ENCODE data around the gene SRSF10. TPM values are rescaled to one million over a fixed set of nuclear protein-coding genes. Genes with fewer than 3 reads are reported as not detected.
A peak's percentile ranks its signal among the peaks of the same experiment; 100 is the strongest.
"Not testable (repeated sequence)": the region's sequence is repeated elsewhere in the genome, so short reads cannot be mapped to it uniquely, and the experiment has no call there.

SRSF10 gene
- polyA plus RNA-seq, 1 donor (not counting 4 experiments of a cell fraction or from before 2014, with no cell fraction given), result 116 TPM

DNA sequence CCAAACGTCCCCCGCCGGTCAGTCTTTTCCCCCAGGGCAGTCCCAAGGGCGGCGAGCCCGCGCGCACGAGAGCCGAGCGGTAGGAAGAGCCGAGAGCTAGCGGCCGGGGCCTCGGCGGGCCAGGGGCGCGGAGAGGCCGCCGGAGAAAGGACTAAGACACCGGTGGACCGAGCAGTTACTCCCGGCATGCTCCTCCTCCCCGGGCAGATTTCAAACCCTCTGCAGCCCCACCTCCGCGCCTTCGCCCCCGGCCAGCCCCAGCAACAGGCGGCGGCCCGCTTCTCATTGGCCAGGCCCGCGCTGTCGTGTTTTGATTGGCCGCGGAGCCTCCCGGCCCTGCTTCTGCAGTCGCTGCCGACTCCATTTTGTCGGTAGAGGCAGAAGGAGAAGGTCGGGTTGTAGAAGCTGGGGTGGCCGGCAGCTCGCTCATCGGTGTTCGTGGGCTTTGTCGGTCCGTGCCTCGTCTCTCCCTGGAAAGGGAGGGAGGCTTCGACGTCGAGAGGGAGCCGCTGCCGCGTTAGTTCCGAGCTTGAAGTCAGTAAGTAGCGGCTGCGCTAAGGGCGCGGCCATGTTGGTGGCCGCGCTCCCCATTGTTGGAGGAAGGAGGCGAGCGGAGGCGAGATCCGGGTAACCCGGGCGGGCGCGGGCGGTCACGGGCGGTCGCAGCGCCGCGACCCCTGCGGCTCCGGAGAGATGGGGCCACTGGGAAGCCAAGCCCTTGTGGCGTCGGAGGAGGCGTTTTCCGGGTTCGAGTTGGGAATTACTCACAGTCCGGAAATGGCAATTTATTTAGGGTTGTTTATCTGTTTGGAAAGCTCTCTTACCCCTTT lies 20.5 kb downstream of the SRSF10 start, which contains the start of gene PNRC2:
Gene PNRC2, plus strand, starts transcription at position 368 of the 830 bp plus-strand sequence. CDS start 1,630 bp downstream, outside the sequence.
- H2AFZ ChIP-seq (ENCODE audit: control insufficient read depth, low read length), result peak within 1 kb of the TSS; percentile 65
- no peaks in the 10 kb centered on the region for H3K9me3 ChIP-seq (ENCODE audit: control insufficient read depth, low read depth, low read length)
- H3K9ac ChIP-seq (ENCODE audit: control insufficient read depth, extremely low read depth, insufficient read depth, low read length), result peak within 1 kb of the TSS; percentile 99
- H3K27me3 ChIP-seq (ENCODE audit: control insufficient read depth, extremely low read depth, insufficient read depth, low read length), result no peaks in the 10 kb centered on the region
- TF ChIP-seq, protein P1, sequence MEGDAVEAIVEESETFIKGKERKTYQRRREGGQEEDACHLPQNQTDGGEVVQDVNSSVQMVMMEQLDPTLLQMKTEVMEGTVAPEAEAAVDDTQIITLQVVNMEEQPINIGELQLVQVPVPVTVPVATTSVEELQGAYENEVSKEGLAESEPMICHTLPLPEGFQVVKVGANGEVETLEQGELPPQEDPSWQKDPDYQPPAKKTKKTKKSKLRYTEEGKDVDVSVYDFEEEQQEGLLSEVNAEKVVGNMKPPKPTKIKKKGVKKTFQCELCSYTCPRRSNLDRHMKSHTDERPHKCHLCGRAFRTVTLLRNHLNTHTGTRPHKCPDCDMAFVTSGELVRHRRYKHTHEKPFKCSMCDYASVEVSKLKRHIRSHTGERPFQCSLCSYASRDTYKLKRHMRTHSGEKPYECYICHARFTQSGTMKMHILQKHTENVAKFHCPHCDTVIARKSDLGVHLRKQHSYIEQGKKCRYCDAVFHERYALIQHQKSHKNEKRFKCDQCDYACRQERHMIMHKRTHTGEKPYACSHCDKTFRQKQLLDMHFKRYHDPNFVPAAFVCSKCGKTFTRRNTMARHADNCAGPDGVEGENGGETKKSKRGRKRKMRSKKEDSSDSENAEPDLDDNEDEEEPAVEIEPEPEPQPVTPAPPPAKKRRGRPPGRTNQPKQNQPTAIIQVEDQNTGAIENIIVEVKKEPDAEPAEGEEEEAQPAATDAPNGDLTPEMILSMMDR (optimal IDR thresholded peaks at IDR 0.05 in 1 of 3, IDR thresholded peaks at IDR 0.05 in 1 of 3, conservative IDR thresholded peaks at IDR 0.05 in 1 of 3; ENCODE audit: extremely low read depth in 1 of 3, insufficient read depth in 2 of 3, low read length in 3 of 3), result no peak
- TF ChIP-seq EZH2 (IDR thresholded peaks at IDR 0.05; ENCODE audit: low read length), result no peak
- H3K79me2 ChIP-seq (ENCODE audit: control insufficient read depth, insufficient read depth, low read length), result peaks cover 20% of the 10 kb centered on the region
- dilution Hi-C loops (cut with MboI; ENCODE audit: extremely low pct_ligation_motif_present, low sequenced_read_pairs), result no loop called here
- peak within 1 kb of the TSS; percentile 88 to 98 (median 89) for H3K4me3 ChIP-seq (ENCODE audit: control insufficient read depth in 2 of 3, extremely low read depth in 1 of 3, insufficient read depth in 2 of 3, low read depth in 1 of 3, low read length in 3 of 3)
- H3K4me2 ChIP-seq (ENCODE audit: control insufficient read depth, extremely low read depth, insufficient read depth, low read depth, low read length), result peak within 1 kb of the TSS; percentile 96
- peaks cover 40% of the 10 kb centered on the region for H3K4me1 ChIP-seq (ENCODE audit: control insufficient read depth, extremely low read depth, insufficient read depth, low read length)
- H3K27ac ChIP-seq (ENCODE audit: control insufficient read depth, insufficient read depth, low read length), result peak within 1 kb of the TSS; percentile 99
- no peaks in the 10 kb centered on the region for H3K9me1 ChIP-seq (ENCODE audit: control insufficient read depth, extremely low read depth, insufficient read depth, low read length)
- peaks cover 0 to 3% of the 10 kb centered on the region in 2 experiments for H3K36me3 ChIP-seq (ENCODE audit: control insufficient read depth in 2 of 2, extremely low read depth in 1 of 2, insufficient read depth in 2 of 2, low read length in 2 of 2)
- DNase-seq (ENCODE audit: low read depth, low spot score) (peak; percentile 59), FAIRE-seq (no peak)
- H4K20me1 ChIP-seq (ENCODE audit: control insufficient read depth, extremely low read depth, insufficient read depth, low read length), result peaks cover 3% of the 10 kb centered on the region

DNA sequence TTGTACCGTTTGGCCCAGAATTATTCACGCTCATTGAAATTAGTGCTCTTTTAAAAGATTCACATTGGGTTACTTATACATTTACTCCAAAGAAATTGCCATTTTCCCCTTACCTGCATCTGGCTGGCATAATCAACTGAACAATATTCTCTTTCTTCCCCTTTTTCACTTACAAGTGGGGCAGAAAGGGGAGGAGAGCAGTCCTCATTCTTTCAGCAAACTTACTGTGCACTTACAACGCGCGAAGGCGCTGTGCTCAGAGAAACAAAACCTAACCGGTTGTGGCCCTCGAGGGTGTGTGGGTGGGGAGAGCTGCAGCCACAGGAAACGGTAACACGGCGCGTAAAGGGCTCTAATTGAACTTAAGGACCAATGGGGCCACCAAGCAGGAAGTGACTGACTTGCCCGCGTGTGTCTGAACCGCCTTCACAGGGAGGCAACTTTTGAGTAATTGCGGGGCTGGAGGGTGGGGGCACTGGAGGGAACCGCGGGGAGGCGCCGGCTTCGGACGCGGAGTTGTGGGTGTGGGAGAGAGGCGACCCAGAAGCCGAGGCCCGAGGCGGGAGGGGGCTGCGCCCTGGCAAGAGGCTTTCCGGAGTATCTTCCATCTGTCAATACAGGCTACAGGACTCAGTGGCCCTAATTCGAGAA lies 21.2 kb downstream of the SRSF10 start:
- Histone ChIP-seq H3K36me3 (ENCODE audit: control insufficient read depth in 2 of 2, extremely low read depth in 1 of 2, insufficient read depth in 2 of 2, low read length in 2 of 2) (peaks cover 0 to 3% of the 10 kb centered on the region in 2 experiments), H3K4me1 (ENCODE audit: control insufficient read depth, extremely low read depth, insufficient read depth, low read length) (peaks cover 45% of the 10 kb centered on the region), H3K27me3 (ENCODE audit: control insufficient read depth, extremely low read depth, insufficient read depth, low read length) (no peaks in the 10 kb centered on the region), H2AFZ (ENCODE audit: control insufficient read depth, low read length) (peak overlapping the region; percentile 34), H3K9ac (ENCODE audit: control insufficient read depth, extremely low read depth, insufficient read depth, low read length) (peak overlapping the region; percentile 99), H3K4me3 (ENCODE audit: control insufficient read depth in 2 of 3, extremely low read depth in 1 of 3, insufficient read depth in 2 of 3, low read depth in 1 of 3, low read length in 3 of 3) (peak overlapping the region; percentile 79 to 98 (median 88)), H3K4me2 (ENCODE audit: control insufficient read depth, extremely low read depth, insufficient read depth, low read depth, low read length) (peak overlapping the region; percentile 96), H3K9me1 (ENCODE audit: control insufficient read depth, extremely low read depth, insufficient read depth, low read length) (no peaks in the 10 kb centered on the region), H3K9me3 (ENCODE audit: control insufficient read depth, low read depth, low read length) (no peaks in the 10 kb centered on the region), H3K27ac (ENCODE audit: control insufficient read depth, insufficient read depth, low read length) (peak overlapping the region; percentile 99), H3K79me2 (ENCODE audit: control insufficient read depth, insufficient read depth, low read length) (peaks cover 20% of the 10 kb centered on the region), H4K20me1 (ENCODE audit: control insufficient read depth, extremely low read depth, insufficient read depth, low read length) (peaks cover 3% of the 10 kb centered on the region)
- DNase-seq (ENCODE audit: low read depth, low spot score) (peak; percentile 54), FAIRE-seq (peak; percentile 59)
- dilution Hi-C loops (cut with MboI; ENCODE audit: extremely low pct_ligation_motif_present, low sequenced_read_pairs), result no loop called here
- TF ChIP-seq, protein P1 (optimal IDR thresholded peaks at IDR 0.05 in 1 of 3, IDR thresholded peaks at IDR 0.05 in 1 of 3, conservative IDR thresholded peaks at IDR 0.05 in 1 of 3; ENCODE audit: extremely low read depth in 1 of 3, insufficient read depth in 2 of 3, low read length in 3 of 3), result peak; percentile 24 to 52 (median 35)
- no peak for TF ChIP-seq EZH2 (IDR thresholded peaks at IDR 0.05; ENCODE audit: low read length)

DNA sequence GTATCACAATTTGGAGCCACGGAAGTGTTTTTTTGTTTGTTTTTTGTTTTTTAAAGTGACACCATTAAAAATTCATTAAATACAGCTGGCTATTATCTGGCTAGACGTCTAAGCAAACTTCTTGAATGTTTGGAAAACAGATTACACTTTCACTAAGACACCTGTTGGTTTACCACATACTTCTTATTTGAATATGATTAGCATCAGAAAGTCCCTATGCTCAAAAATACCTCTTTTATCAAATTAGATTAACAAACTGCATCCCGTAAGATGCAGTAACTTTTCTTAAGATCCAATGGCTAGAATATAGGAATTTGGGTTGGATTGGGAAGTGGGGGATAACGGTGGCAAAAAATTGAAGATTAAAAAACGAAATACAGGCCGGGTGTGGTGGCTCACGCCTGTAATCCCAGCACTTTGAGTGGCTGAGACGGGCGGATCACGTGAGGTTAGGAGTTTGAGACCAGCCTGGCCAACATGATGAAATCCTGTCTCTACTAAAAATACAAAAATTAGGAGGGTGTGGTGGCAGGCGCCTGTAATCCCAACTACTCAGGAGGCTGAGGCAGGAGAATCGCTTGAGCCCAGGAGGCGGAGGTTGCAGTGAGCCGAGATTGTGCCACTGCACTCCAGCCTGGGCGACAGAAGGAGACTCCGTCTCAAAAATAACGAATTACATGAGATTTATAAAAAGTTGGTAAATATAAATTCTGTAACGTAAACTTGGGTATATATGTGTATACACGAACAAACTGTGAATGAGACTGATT lies 21.9 kb downstream of the SRSF10 start:
- FAIRE-seq; H3K9me1 ChIP-seq (ENCODE audit: control insufficient read depth, extremely low read depth, insufficient read depth, low read length); H2AFZ ChIP-seq (ENCODE audit: control insufficient read depth, low read length); H3K36me3 ChIP-seq (ENCODE audit: control insufficient read depth in 2 of 2, extremely low read depth in 1 of 2, insufficient read depth in 2 of 2, low read length in 2 of 2); DNase-seq (ENCODE audit: low read depth, low spot score); H3K9me3 ChIP-seq (ENCODE audit: control insufficient read depth, low read depth, low read length); H3K27me3 ChIP-seq (ENCODE audit: control insufficient read depth, extremely low read depth, insufficient read depth, low read length); dilution Hi-C loops (cut with MboI; ENCODE audit: extremely low pct_ligation_motif_present, low sequenced_read_pairs); H4K20me1 ChIP-seq (ENCODE audit: control insufficient read depth, extremely low read depth, insufficient read depth, low read length): not testable (repeated sequence)
- H3K4me3 ChIP-seq (ENCODE audit: control insufficient read depth in 2 of 3, extremely low read depth in 1 of 3, insufficient read depth in 2 of 3, low read depth in 1 of 3, low read length in 3 of 3), result peak overlapping the region; percentile 79 to 98 (median 88)
- peaks cover 45% of the 10 kb centered on the region for H3K4me1 ChIP-seq (ENCODE audit: control insufficient read depth, extremely low read depth, insufficient read depth, low read length)
- peak overlapping the region; percentile 99 for H3K27ac ChIP-seq (ENCODE audit: control insufficient read depth, insufficient read depth, low read length)
- H3K4me2 ChIP-seq (ENCODE audit: control insufficient read depth, extremely low read depth, insufficient read depth, low read depth, low read length), result peak overlapping the region; percentile 96
- H3K9ac ChIP-seq (ENCODE audit: control insufficient read depth, extremely low read depth, insufficient read depth, low read length), result peak overlapping the region; percentile 99
- H3K79me2 ChIP-seq (ENCODE audit: control insufficient read depth, insufficient read depth, low read length), result peaks cover 20% of the 10 kb centered on the region

Measured in keratinocyte (primary cell).